GM12878 (cell line): ENCODE results near the gene RALGPS1. TPM values are rescaled to one million over a fixed set of nuclear protein-coding genes. Genes with fewer than 3 reads are reported as not detected.

Experiments
- ATAC-seq: fragments of 200-7000 bp; cut with Tn5 transposase; 3 replicates; pipeline ENCODE4 v1.9.1; 2020; ENCODE audit warnings: mild to moderate bottlenecking, moderate library complexity
- BruUV-seq: library from RNA; stranded (reverse); fragments of 400-500 nt; replicated peaks from 2 replicates; lab custom pipeline; 2021; lab: Mats Ljungman, UMichigan
- CTCF ChIA-PET: fragments of 300-600 bp; sonication (Branson Sonifier 250); formaldehyde crosslinking; extraction: SDS; loops from one replicate; lab custom pipeline; 2021; ENCODE audit warnings: inconsistent platforms; lab: Yijun Ruan, JAX
- POLR2A ChIA-PET: fragments of 350-600 bp; formaldehyde crosslinking; extraction: SDS; loops from one replicate; lab custom pipeline; 2021; ENCODE audit warnings: inconsistent platforms; lab: Charles Lee
- RAD21 ChIA-PET: fragments of 300-600 bp; sonication (Branson Sonifier 250); formaldehyde crosslinking; loops from one replicate; lab custom pipeline; 2023; ENCODE audit warnings: antibody characterized with exemption; ENCODE audit not compliant: unreplicated experiment; lab: Charles Lee
- SMC1A ChIA-PET: fragments of 300-600 bp; sonication (Branson Sonifier 250); formaldehyde crosslinking; loops from one replicate; lab custom pipeline; 2023; ENCODE audit not compliant: unreplicated experiment, uncharacterized antibody; lab: Charles Lee
- DNase-seq: peaks from one replicate; pipeline ENCODE4 v3.0.0-alpha.2; 2011; ENCODE audit warnings: low read depth, low spot score
- FAIRE-seq: peaks from 3 replicates; lab custom pipeline; 2011; peaks lifted over from hg19 to GRCh38; lab: Jason Lieb, UNC
- H2AFZ ChIP-seq: 2 replicates; pipeline ENCODE4 v1.6.0; 2011; ENCODE audit warnings: low read depth, low read length, control low read depth; ENCODE audit not compliant: control insufficient read depth
- H3K27ac ChIP-seq: 2 replicates; pipeline ENCODE4 v1.5.1; 2011; ENCODE audit warnings: control low read depth; ENCODE audit not compliant: control insufficient read depth, insufficient read depth
- H3K27me3 ChIP-seq, 2 experiments: replicated peaks in 1 of 2; 2 replicates each; pipeline versions ENCODE4 v1.6.0 to v1.6.1; 2011; ENCODE audit warnings: low read length in 1 of 2; ENCODE audit not compliant: control insufficient read depth in 2 of 2, insufficient read depth in 2 of 2
- H3K36me3 ChIP-seq, 2 experiments: 2 replicates each; pipeline ENCODE4 v1.5.1; 2011; ENCODE audit warnings: low read length in 1 of 2; ENCODE audit not compliant: control insufficient read depth in 2 of 2, insufficient read depth in 2 of 2
- H3K4me1 ChIP-seq: 2 replicates; pipeline ENCODE4 v1.6.1; 2011; ENCODE audit warnings: mild to moderate bottlenecking, low read length, moderate library complexity, mixed read lengths; ENCODE audit not compliant: control insufficient read depth, insufficient read depth
- H3K4me2 ChIP-seq: 2 replicates; pipeline ENCODE4 v1.6.0; 2011; ENCODE audit warnings: control low read depth; ENCODE audit not compliant: control insufficient read depth, insufficient read depth
- H3K4me3 ChIP-seq: fragments of 200-600 bp; sonication (generic); 2 replicates; pipeline ENCODE4 v1.5.1; 2016
- H3K79me2 ChIP-seq: 2 replicates; pipeline ENCODE4 v1.6.0; 2011; ENCODE audit warnings: low read length; ENCODE audit not compliant: control insufficient read depth, insufficient read depth
- H3K9ac ChIP-seq: 2 replicates; pipeline ENCODE4 v1.8.0; 2011; ENCODE audit warnings: low read length, control low read depth, mixed read lengths; ENCODE audit not compliant: control insufficient read depth, insufficient read depth
- H3K9me3 ChIP-seq: replicated peaks from 3 replicates; pipeline ENCODE4 v1.5.1; 2011; ENCODE audit warnings: mild to moderate bottlenecking, low read length; ENCODE audit not compliant: control insufficient read depth, insufficient read depth
- H4K20me1 ChIP-seq: 2 replicates; pipeline ENCODE4 v1.6.0; 2011; ENCODE audit not compliant: control insufficient read depth, insufficient read depth
- E2F8 ChIP-seq: fragments of 450-650 bp; IDR thresholded peaks from 2 replicates; pipeline ENCODE4 v1.6.1; 2018; ENCODE audit warnings: mild to moderate bottlenecking, low read depth, moderate library complexity; ENCODE audit not compliant: partially characterized antibody
- IKZF2 ChIP-seq, 2 experiments: fragments of 450-650 bp; IDR thresholded peaks; 2 replicates each; pipeline ENCODE4 v1.6.1; 2017; ENCODE audit warnings: mild to moderate bottlenecking in 2 of 2, moderate library complexity in 2 of 2
- MAX ChIP-seq: IDR thresholded peaks from 2 replicates; pipeline ENCODE4 v1.6.1; 2012; ENCODE audit warnings: low read depth, low read length, improper control_type of control experiment
- MTA3 ChIP-seq: IDR thresholded peaks from 2 replicates; pipeline ENCODE4 v1.6.1; 2012; ENCODE audit warnings: low read length, inconsistent platforms, borderline replicate concordance
- MYB ChIP-seq: fragments of 150-350 bp; IDR thresholded peaks from 2 replicates; pipeline ENCODE4 v1.6.1; 2014; ENCODE audit warnings: mild to moderate bottlenecking, low read depth, low read length, borderline replicate concordance
- NFIC ChIP-seq: IDR thresholded peaks from 2 replicates; pipeline ENCODE4 v1.6.1; 2012; ENCODE audit warnings: low read depth, mild to moderate bottlenecking, inconsistent platforms, low read length, moderate library complexity
- NR2F1 ChIP-seq: fragments of 450-650 bp; conservative IDR thresholded peaks from 2 replicates; pipeline ENCODE4 v1.6.1; 2017; ENCODE audit warnings: mild to moderate bottlenecking
- RAD21 ChIP-seq: IDR thresholded peaks from 2 replicates; pipeline ENCODE4 v1.6.1; 2011; ENCODE audit warnings: mild to moderate bottlenecking, low read depth, low read length, moderate library complexity; ENCODE audit not compliant: insufficient read depth
- RFX5 ChIP-seq: IDR thresholded peaks from 2 replicates; pipeline ENCODE4 v1.6.1; 2011; ENCODE audit warnings: low read depth, low read length, improper control_type of control experiment
- SMARCA5 ChIP-seq: fragments of 450-650 bp; IDR thresholded peaks from 2 replicates; pipeline ENCODE4 v1.6.1; 2017; ENCODE audit warnings: mild to moderate bottlenecking
- SP1 ChIP-seq: IDR thresholded peaks from one replicate; pipeline ENCODE4 v1.6.1; 2011; ENCODE audit warnings: low read depth, low read length
- SREBF1 ChIP-seq: IDR thresholded peaks from 2 replicates; pipeline ENCODE4 v1.6.1; 2012; ENCODE audit warnings: mild to moderate bottlenecking, low read length
- SUZ12 ChIP-seq: fragments of 200-600 bp; sonication (generic); IDR thresholded peaks from one replicate; pipeline ENCODE4 v1.6.1; 2018; ENCODE audit warnings: antibody characterized with exemption, mild to moderate bottlenecking; ENCODE audit not compliant: unreplicated experiment
- TCF3 ChIP-seq: IDR thresholded peaks from 2 replicates; pipeline ENCODE4 v1.6.1; 2012; ENCODE audit warnings: low read depth, mild to moderate bottlenecking, low read length, borderline replicate concordance; ENCODE audit not compliant: insufficient read depth
- YBX1 ChIP-seq: fragments of 450-650 bp; IDR thresholded peaks from 2 replicates; pipeline ENCODE4 v1.6.1; 2016; ENCODE audit warnings: antibody characterized with exemption
- ZBTB11 ChIP-seq: fragments of 450-650 bp; formaldehyde crosslinking; IDR thresholded peaks from 2 replicates; pipeline ENCODE4 v1.5.0; 2022; ENCODE audit warnings: mild to moderate bottlenecking, missing genetic modification characterization
- ZZZ3 ChIP-seq: IDR thresholded peaks from 2 replicates; pipeline ENCODE4 v1.6.1; 2011; ENCODE audit warnings: low read depth; ENCODE audit not compliant: control insufficient read depth, insufficient read length
- WGBS: methylation state at CpG from one replicate; pipeline ENCODE4 v1.1.6; 2016; ENCODE audit warnings: low lambda C conversion rate; ENCODE audit not compliant: insufficient replicate concordance, insufficient coverage; ENCODE audit errors: missing lambda C conversion rate; 5-methylcytosine and 5-hydroxymethylcytosine counted together
- in situ Hi-C: fragments of 300-500 bp; cut with MboI; formaldehyde crosslinking; loops from 9 replicates; pipeline ENCODE4 v1.14.3; 2018; ENCODE audit warnings: mixed read lengths
- intact Hi-C: fragments of 100-400 bp; cut with micrococcal nuclease; formaldehyde crosslinking; loops from one replicate; pipeline ENCODE4 v1.14.2; 2022; ENCODE audit not compliant: unreplicated experiment
- polyA plus RNA-seq, 11 experiments: library from polyadenylated mRNA; depleted of rRNA in 4 of 11; unstranded in 6 of 11; stranded (reverse) in 5 of 11; fragments of >200 nt; fragmentation: Nextera tagmentation in 4 of 11; fragmentation: Illumina TruSeq in 1 of 11; extraction: Ambion mirVana in 4 of 11; extraction: Trizol in 1 of 11; gene quantifications; 1 replicate in 1 of 11; 2 replicates in 10 of 11; pipeline versions ENCODE4 v1.2.1 to v1.2.3, GENCODE V29; 2011 to 2016; ENCODE audit warnings: inconsistent platforms in 2 of 11, missing spikeins in 2 of 11, low read depth in 1 of 11
- total RNA-seq, 4 experiments: library from RNA; depleted of rRNA in 3 of 4; stranded (reverse); fragments of >200 nt in 3 of 4; fragmentation: Illumina TruSeq in 1 of 4; extraction: Trizol in 1 of 4; gene quantifications; 2 replicates each; pipeline versions ENCODE4 v1.2.1 to v1.2.3, GENCODE V29; 2013 to 2021

Gene RALGPS1
- total and polyA plus RNA-seq, 10 of the 15 experiments (the other 5 are each of a cell fraction or from before 2014, with no cell fraction given) = 0.13 to 5.6 (median 2.7) TPM

GRCh38 chr9:127140842-127141675 is 226.5 kb downstream of the RALGPS1 start:
- H3K9ac ChIP-seq = no peak overlapping the region
- no peak; the same call in 2 of the 3 replicates for ATAC-seq
- ChIA-PET RAD21 (no interaction called here), CTCF (interaction anchor here (0.9 kb wide), 1 partner anchor 13 kb away, joined by 3 read pairs; no protein-coding TSS in a partner anchor), POLR2A (interaction anchor here (0.6 to 0.7 kb wide), 4 partner anchors 8 to 156 kb away, joined by 3 to 7 read pairs (median 6); no protein-coding TSS in a partner anchor), SMC1A (interaction anchor here (0.6 to 1.6 kb wide), 2 partner anchors 11 to 106 kb away, joined by 3 to 9 read pairs; no protein-coding TSS in a partner anchor)
- in situ Hi-C loops (no loop called here), intact Hi-C loops (no loop called here)
- H3K27me3 ChIP-seq = no peaks in the 10 kb centered on the region
- WGBS = 67% methylated on average over 9 of the region's 9 CpGs
- H3K79me2 ChIP-seq = no peaks in the 10 kb centered on the region
- no peaks in the 10 kb centered on the region for H4K20me1 ChIP-seq
- H3K4me1 ChIP-seq = no peaks in the 10 kb centered on the region
- no peaks in the 10 kb centered on the region for H3K36me3 ChIP-seq
- no peaks in the 10 kb centered on the region; the same call in 2 of the 3 replicates for H3K9me3 ChIP-seq
- no peak overlapping the region for H2AFZ ChIP-seq
- no peak for DNase-seq
- no TSS peak for BruUV-seq
- FAIRE-seq = no peak
- H3K27ac ChIP-seq = no peak overlapping the region
- no peak overlapping the region for H3K4me3 ChIP-seq
- H3K4me2 ChIP-seq = no peak overlapping the region
- TF ChIP-seq E2F8 = no peak
- no peak for TF ChIP-seq RAD21
- TF ChIP-seq IKZF2 (IDR thresholded peaks at IDR 0.05) = no peak
- TF ChIP-seq ZBTB11 (CRISPR knock-in tag) = no peak
- TF ChIP-seq MYB = no peak
- no peak for TF ChIP-seq SP1
- no peak for TF ChIP-seq MTA3
- no peak for TF ChIP-seq ZZZ3
- no peak for TF ChIP-seq NR2F1
- no peak for TF ChIP-seq NFIC
- TF ChIP-seq RFX5 = no peak
- no peak for TF ChIP-seq TCF3
- no peak for TF ChIP-seq SUZ12
- TF ChIP-seq MAX = no peak
- no peak for TF ChIP-seq YBX1
- no peak for TF ChIP-seq SMARCA5
- TF ChIP-seq SREBF1 = no peak
